MCF 10A (cell line): ENCODE data around the gene TCF4. TPM values are rescaled to one million over a fixed set of nuclear protein-coding genes. Genes with fewer than 3 reads are reported as not detected.

Experiments
- BruUV-seq: library from RNA; stranded (reverse); fragments of 400-500 nt; replicated peaks from 2 replicates; lab custom pipeline; 2021; lab: Mats Ljungman, UMichigan
- CTCF ChIA-PET: fragments of 300-600 bp; sonication (Branson Sonifier 250); formaldehyde crosslinking; extraction: SDS; loops from one replicate; lab custom pipeline; 2021; ENCODE audit warnings: antibody characterized with exemption, inconsistent platforms; lab: Yijun Ruan, JAX
- POLR2A ChIA-PET: fragments of 300-600, 350-650 bp; sonication (Branson Sonifier 250); formaldehyde crosslinking; extraction: SDS; loops from one replicate; lab custom pipeline; 2020; ENCODE audit warnings: antibody characterized with exemption, inconsistent platforms; lab: Yijun Ruan, JAX
- DNase-seq: peaks from one replicate; pipeline ENCODE4 v3.0.0-alpha.2; 2018; ENCODE audit not compliant: unreplicated experiment
- H3K27ac Mint-ChIP-seq: one replicate; pipeline ENCODE4 v1.8.0; 2022; ENCODE audit warnings: mild to moderate bottlenecking, low read depth, mixed read lengths; ENCODE audit not compliant: unreplicated experiment
- H3K27me3 Mint-ChIP-seq: one replicate; pipeline ENCODE4 v1.8.0; 2022; ENCODE audit warnings: mixed read lengths; ENCODE audit not compliant: insufficient read depth, unreplicated experiment
- H3K36me3 Mint-ChIP-seq: one replicate; pipeline ENCODE4 v1.8.0; 2022; ENCODE audit warnings: mild to moderate bottlenecking, moderate library complexity, mixed read lengths; ENCODE audit not compliant: insufficient read depth, unreplicated experiment
- H3K4me1 Mint-ChIP-seq: one replicate; pipeline ENCODE4 v1.8.0; 2022; ENCODE audit warnings: mixed read lengths; ENCODE audit not compliant: insufficient read depth, unreplicated experiment
- H3K4me3 Mint-ChIP-seq: one replicate; pipeline ENCODE4 v1.8.0; 2022; ENCODE audit warnings: mild to moderate bottlenecking, moderate library complexity, mixed read lengths; ENCODE audit not compliant: unreplicated experiment
- H3K9me3 Mint-ChIP-seq: one replicate; pipeline ENCODE4 v1.8.0; 2022; ENCODE audit warnings: mixed read lengths; ENCODE audit not compliant: unreplicated experiment
- CTCF ChIP-seq: fragments of 200-600 bp; IDR thresholded peaks from one replicate; pipeline ENCODE4 v1.8.0; 2022; ENCODE audit warnings: antibody characterized with exemption, mild to moderate bottlenecking; ENCODE audit not compliant: unreplicated experiment
- intact Hi-C: fragments of 100-400 bp; cut with micrococcal nuclease; formaldehyde crosslinking; loops from 2 replicates; pipeline ENCODE4 v1.14.1; 2022
- total RNA-seq: library from RNA; stranded (reverse); gene quantifications from 2 replicates; pipeline ENCODE4 v1.2.3, GENCODE V29; 2022

The TCF4 gene
- total RNA-seq, 1 experiment from 2014 or later: 6.2 TPM

- Mint-ChIP-seq H3K4me1 (no peaks in the 10 kb centered on the region), H3K9me3 (no peaks in the 10 kb centered on the region), H3K27ac (no peak overlapping the region), H3K4me3 (no peak overlapping the region), H3K27me3 (no peaks in the 10 kb centered on the region), H3K36me3 (no peaks in the 10 kb centered on the region)
- intact Hi-C loops: no loop called here
- BruUV-seq: no TSS peak
- TF ChIP-seq CTCF: no peak
- ChIA-PET CTCF (interaction anchor here (0.7 kb wide), 2 partner anchors 679 to 773 kb away, joined by 3 read pairs; no protein-coding TSS in a partner anchor), POLR2A (interaction anchor here (0.6 kb wide), 1 partner anchor 1359 kb away, joined by 3 read pairs; no protein-coding TSS in a partner anchor)
- no peak for DNase-seq
Measured at GRCh38 chr18:55365342-55365741, 222.7 kb downstream of the TCF4 start.

DNA sequence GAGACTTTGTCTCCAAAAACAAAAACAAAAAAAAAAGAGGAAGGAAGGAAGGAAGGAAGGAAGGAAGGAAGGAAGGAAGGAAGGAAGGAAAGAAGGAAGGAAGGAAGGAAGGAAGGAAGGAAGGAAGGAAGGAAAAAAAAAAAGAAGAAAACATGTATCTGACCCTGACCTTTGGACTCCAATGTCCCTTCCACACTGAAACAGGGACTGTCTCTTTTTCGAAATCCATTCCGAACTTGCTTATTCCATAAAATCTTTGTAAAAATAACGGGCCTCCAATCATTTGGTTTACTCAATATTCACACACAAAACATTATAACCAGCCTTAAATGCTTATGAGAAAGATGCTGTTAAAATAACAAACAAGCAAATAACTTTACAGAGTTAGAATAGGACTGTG, 225.7 kb downstream of the TCF4 start:
- BruUV-seq: no TSS peak
- ChIA-PET POLR2A (no interaction called here), CTCF (no interaction called here)
- H3K4me3 Mint-ChIP-seq: no peak overlapping the region
- intact Hi-C loops: no loop called here
- TF ChIP-seq CTCF: no peak
- DNase-seq: no peak
- no peaks in the 10 kb centered on the region for H3K36me3 Mint-ChIP-seq
- no peak overlapping the region for H3K27ac Mint-ChIP-seq
- no peaks in the 10 kb centered on the region for H3K9me3 Mint-ChIP-seq
- no peaks in the 10 kb centered on the region for H3K27me3 Mint-ChIP-seq
- H3K4me1 Mint-ChIP-seq: no peaks in the 10 kb centered on the region

DNA sequence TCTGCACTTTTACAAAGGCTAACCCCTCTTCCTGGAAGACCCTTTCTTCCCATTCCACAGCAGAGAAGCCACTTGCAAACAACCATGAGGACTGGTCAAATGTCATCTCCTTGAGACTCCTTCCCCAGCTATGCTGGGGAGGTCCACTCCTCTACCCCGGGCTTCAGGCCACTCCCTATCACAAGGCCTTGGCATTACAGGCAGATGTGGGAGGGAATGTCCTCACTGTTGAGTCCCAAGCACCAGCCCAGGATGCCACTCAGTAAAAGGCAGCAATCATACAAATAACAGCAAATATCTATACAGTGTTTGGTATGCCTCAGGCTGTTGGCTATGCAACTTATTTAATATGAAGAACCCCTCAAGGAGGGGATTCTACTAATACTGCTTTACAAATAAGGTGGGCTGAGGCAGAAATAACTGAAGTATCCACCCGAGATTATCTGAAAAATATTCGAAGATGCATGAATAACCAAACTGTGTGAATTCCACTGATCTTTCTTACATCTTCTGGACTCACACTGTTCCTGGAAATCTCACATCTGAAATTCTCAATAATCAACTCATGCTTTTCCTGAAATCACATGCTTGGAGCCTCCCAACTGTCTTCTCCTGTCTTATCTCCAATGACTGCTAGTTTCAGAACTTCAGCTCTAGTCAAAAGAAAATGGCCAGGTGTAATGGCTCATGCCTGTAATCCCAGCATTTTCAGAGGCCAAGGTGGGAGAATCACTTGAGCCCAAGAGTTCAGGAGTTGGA, 226.3 kb downstream of the TCF4 start:
- intact Hi-C loops: no loop called here
- no peaks in the 10 kb centered on the region for H3K4me1 Mint-ChIP-seq

GRCh38 chr18:55360061-55360460, 227.9 kb downstream of the TCF4 start:
- BruUV-seq: no TSS peak
- ChIA-PET POLR2A (no interaction called here), CTCF (no interaction called here)
- no peaks in the 10 kb centered on the region for H3K36me3 Mint-ChIP-seq
- no peaks in the 10 kb centered on the region for H3K27me3 Mint-ChIP-seq
- no peaks in the 10 kb centered on the region for H3K9me3 Mint-ChIP-seq
- no peak overlapping the region for H3K4me3 Mint-ChIP-seq
- DNase-seq: no peak
- no peak overlapping the region for H3K27ac Mint-ChIP-seq
- no peaks in the 10 kb centered on the region for H3K4me1 Mint-ChIP-seq
- TF ChIP-seq CTCF: no peak
- intact Hi-C loops: no loop called here

More for the DNA sequence above, 226.3 kb downstream of the TCF4 start:
- TF ChIP-seq CTCF: no peak
- Mint-ChIP-seq H3K9me3 (no peaks in the 10 kb centered on the region), H3K4me3 (no peak overlapping the region), H3K36me3 (no peaks in the 10 kb centered on the region), H3K27ac (no peak overlapping the region), H3K27me3 (no peaks in the 10 kb centered on the region)
- ChIA-PET CTCF (no interaction called here), POLR2A (no interaction called here)
- no peak for DNase-seq
- BruUV-seq: no TSS peak
